GM20431 (cell line): ENCODE measurements around the gene SMYD5.
"Not testable (repeated sequence)": the region's sequence is repeated elsewhere in the genome, so short reads cannot be mapped to it uniquely, and the experiment has no call there.

ENCODE experiments used
- in situ Hi-C: fragments of 300-500 bp; cut with MseI, MboI; formaldehyde crosslinking; loops from one replicate; pipeline ENCODE4 v1.15.0; 2020; ENCODE audit warnings: low sequenced_read_pairs; ENCODE audit not compliant: unreplicated experiment

SMYD5 gene

GRCh38 chr2:73214120-73215035 lies at the start of gene SMYD5:
SMYD5 (plus strand) TSS chr2:73214245; CDS start chr2:73214267, 22 bp downstream.
- in situ Hi-C loops = no loop called here

- in situ Hi-C loops = loop anchor here (25.0 kb wide), 1 partner anchor 179 kb away; no protein-coding TSS in a partner anchor
Observed at GRCh38 chr2:73165978-73166377, 48.1 kb upstream of the SMYD5 start.

DNA sequence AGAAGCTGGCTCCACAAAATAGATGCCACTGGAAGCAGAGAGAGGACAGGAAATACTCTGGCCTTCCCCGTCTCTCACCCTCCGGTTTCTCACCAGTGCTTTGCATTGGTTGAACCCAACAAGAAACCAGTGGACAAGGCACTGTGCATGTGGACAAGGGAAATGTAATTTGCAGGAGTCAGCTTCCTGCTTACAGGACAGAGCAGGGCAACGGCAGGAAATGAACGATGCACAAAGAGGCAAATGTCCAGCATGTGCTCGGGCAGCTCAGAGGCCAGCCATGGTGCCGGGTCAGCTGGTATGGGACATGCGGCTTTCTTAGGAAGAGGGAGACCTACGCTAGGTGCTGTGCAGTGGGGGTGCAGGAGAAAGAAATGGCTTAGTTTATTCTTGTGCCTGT lies 47.2 kb upstream of the SMYD5 start:
- in situ Hi-C loops = loop anchor here (25.0 kb wide), 1 partner anchor 180 kb away; no protein-coding TSS in a partner anchor

DNA sequence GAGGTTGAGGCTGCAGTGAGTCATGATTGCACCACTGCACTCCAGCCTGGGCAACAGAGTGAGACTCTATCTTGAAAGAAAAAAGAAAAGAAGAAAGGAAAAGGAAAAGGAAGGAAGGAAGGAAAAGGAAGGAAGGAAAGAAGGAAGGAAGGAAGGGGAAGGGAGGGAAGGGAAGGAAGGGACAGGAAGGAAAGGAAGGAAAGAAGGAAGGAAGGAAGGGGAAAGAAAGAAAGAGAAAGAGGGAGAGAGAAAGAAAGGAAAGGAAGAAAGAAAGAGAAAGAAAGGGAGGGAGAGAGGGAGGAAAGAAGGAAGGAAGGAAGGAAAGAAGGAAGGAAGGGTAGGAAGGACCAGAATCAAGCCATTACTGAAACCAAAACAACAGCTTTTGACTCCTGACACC lies 45.7 kb upstream of the SMYD5 start:
- in situ Hi-C loops = loop anchor here (25.0 kb wide), 1 partner anchor 181 kb away; no protein-coding TSS in a partner anchor

DNA sequence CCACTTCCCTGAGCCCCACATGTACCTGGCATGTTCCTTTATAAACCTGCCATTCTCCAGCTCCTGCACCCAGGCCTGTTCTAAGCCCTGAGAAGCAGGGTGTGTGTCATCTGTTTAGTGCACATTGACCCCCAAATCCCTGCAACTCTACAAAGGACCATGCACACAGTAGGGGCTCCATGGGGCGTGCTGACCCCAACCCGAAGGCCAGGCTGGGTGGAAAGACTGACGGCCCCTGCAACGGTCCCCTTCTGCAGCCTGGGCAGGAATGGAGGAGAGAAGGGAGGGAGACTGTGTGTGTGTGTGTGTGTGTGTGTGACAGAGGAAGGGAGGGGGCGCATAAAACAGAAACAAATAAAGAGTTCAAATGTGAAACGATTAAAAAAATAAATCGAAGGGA lies 43.7 kb upstream of the SMYD5 start:
- in situ Hi-C loops = loop anchor here (25.0 kb wide), 1 partner anchor 183 kb away; no protein-coding TSS in a partner anchor

- in situ Hi-C loops = loop anchor here (25.0 kb wide), 1 partner anchor 186 kb away; no protein-coding TSS in a partner anchor
Observed at GRCh38 chr2:73172963-73173362, 41.1 kb upstream of the SMYD5 start.

GRCh38 chr2:73173781-73174180 lies 40.3 kb upstream of the SMYD5 start:
- in situ Hi-C loops = loop anchor here (25.0 kb wide), 1 partner anchor 186 kb away; no protein-coding TSS in a partner anchor

- in situ Hi-C loops = loop anchor here (25.0 kb wide), 1 partner anchor 187 kb away; no protein-coding TSS in a partner anchor
Observed at GRCh38 chr2:73174244-73174643, 39.8 kb upstream of the SMYD5 start.

GRCh38 chr2:73174941-73175662 lies 38.9 kb upstream of the SMYD5 start:
- in situ Hi-C loops = loop anchor here (25.0 kb wide), 1 partner anchor 188 kb away; no protein-coding TSS in a partner anchor

DNA sequence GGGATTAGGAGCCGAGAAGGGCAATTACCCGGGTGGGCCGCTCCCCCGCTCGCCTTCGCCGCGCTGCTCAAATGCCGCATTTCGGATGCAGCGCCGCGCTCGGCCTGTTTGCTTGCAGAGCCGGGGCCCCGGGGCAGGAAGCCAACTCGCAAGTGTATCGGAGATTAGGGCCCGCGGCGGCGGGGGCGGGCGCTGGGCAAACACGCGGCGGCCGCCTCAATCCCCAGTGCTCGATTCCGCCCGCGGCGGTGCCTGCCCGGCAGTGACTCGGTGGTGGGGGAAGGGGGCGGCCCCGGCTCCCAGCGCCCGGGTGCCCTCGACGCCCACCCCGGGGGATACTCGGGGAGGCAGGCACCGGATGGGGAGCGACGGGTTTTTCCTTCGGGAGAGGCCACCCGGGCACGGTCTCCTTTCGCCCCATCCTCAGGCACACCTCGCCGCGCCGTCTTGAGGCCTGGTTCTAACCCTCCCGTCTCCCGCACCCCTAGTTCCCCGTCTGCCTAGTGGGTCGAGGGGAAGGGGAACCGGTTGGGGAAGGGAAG lies 38.3 kb upstream of the SMYD5 start:
- in situ Hi-C loops = no loop called here

GRCh38 chr2:73176205-73176880 lies 37.7 kb upstream of the SMYD5 start:
- in situ Hi-C loops = no loop called here

GRCh38 chr2:73176881-73177644 lies 37.0 kb upstream of the SMYD5 start:
- in situ Hi-C loops = no loop called here

GRCh38 chr2:73177645-73178255 lies 36.3 kb upstream of the SMYD5 start:
- in situ Hi-C loops = no loop called here

DNA sequence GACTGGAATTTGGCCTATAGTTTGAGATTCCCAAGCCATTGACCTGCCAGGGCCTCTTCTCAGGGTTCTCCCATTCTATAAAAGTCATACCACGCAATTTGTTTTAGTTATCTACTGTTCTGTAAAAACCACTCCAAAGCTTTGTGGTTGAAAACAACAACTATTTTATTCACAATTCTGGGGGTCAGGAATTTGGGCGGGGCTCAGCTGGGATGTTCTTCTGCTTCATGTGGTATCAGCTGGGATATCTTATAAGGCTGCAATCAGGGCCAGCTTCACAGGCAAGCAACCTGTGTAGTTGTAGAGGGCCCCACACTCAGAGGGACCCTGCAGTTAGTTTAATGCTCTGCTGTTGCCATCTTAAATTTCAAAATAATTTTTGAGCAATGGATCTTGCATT lies 28.1 kb upstream of the SMYD5 start:
- in situ Hi-C loops = no loop called here

GRCh38 chr2:73187549-73187948 lies 26.5 kb upstream of the SMYD5 start:
- in situ Hi-C loops = no loop called here

GRCh38 chr2:73197579-73197978 lies 16.5 kb upstream of the SMYD5 start:
- in situ Hi-C loops = no loop called here

GRCh38 chr2:73200281-73200680 lies 13.8 kb upstream of the SMYD5 start:
- in situ Hi-C loops = not testable (repeated sequence)

GRCh38 chr2:73202156-73203054 lies 11.6 kb upstream of the SMYD5 start, which contains the start of gene NOTO:
NOTO (plus strand) TSS chr2:73202574; CDS start chr2:73202667, 93 bp downstream.
- in situ Hi-C loops = no loop called here
